Stromal cell of bone marrow (primary cell): ENCODE results near the gene TRIM32.
"Not testable (repeated sequence)": the region's sequence is repeated elsewhere in the genome, so short reads cannot be mapped to it uniquely, and the experiment has no call there.

Source experiments
- DNase-seq: peaks from one replicate; pipeline ENCODE4 v3.0.0-alpha.2; 2012; ENCODE audit warnings: low read depth

TRIM32 gene

GRCh38 chr9:116674210-116674980 lies 12.7 kb upstream of the TRIM32 start:
- DNase-seq = no peak

- DNase-seq = no peak
These were observed 3.6 kb upstream of the TRIM32 start for GRCh38 chr9:116683535-116683934.

GRCh38 chr9:116685166-116685565 lies 1.9 kb upstream of the TRIM32 start:
- no peak for DNase-seq

GRCh38 chr9:116686135-116686534 lies 970 bp upstream of the TRIM32 start:
- DNase-seq = no peak

- DNase-seq = no peak
These were observed 422 bp upstream of the TRIM32 start for GRCh38 chr9:116686693-116687073.

- no peak for DNase-seq
These were observed 640 bp downstream of the TRIM32 start for GRCh38 chr9:116687754-116688135.

GRCh38 chr9:116688806-116689485 lies 1.8 kb downstream of the TRIM32 start:
- no peak for DNase-seq

GRCh38 chr9:116689486-116690032 lies 2.5 kb downstream of the TRIM32 start:
- no peak for DNase-seq

GRCh38 chr9:116690805-116691204 lies 3.7 kb downstream of the TRIM32 start:
- not testable (repeated sequence) for DNase-seq

GRCh38 chr9:116691607-116692006 lies 4.5 kb downstream of the TRIM32 start:
- no peak for DNase-seq

- no peak for DNase-seq
These were observed 5.5 kb downstream of the TRIM32 start for GRCh38 chr9:116692616-116693015.

GRCh38 chr9:116693233-116693731 lies 6.2 kb downstream of the TRIM32 start:
- no peak for DNase-seq

GRCh38 chr9:116694785-116695291 lies 7.7 kb downstream of the TRIM32 start:
- no peak for DNase-seq

- no peak for DNase-seq
These were observed 8.3 kb downstream of the TRIM32 start for GRCh38 chr9:116695438-116695837.

GRCh38 chr9:116697362-116697761 lies 10.3 kb downstream of the TRIM32 start:
- peak; percentile 55 for DNase-seq

GRCh38 chr9:116697887-116698286 lies 10.8 kb downstream of the TRIM32 start:
- DNase-seq = no peak

- DNase-seq = no peak
These were observed 13.2 kb downstream of the TRIM32 start for GRCh38 chr9:116700279-116700678.

- DNase-seq = no peak
These were observed 14.1 kb downstream of the TRIM32 start for GRCh38 chr9:116700882-116701865.

- no peak for DNase-seq
These were observed 15.0 kb downstream of the TRIM32 start for GRCh38 chr9:116701940-116702642.

- no peak for DNase-seq
These were observed 16.5 kb downstream of the TRIM32 start for GRCh38 chr9:116703634-116704033.

GRCh38 chr9:116704470-116704869 lies 17.4 kb downstream of the TRIM32 start:
- no peak for DNase-seq
